OCI-LY1 (cell line): Measurements from ENCODE around the gene TESK2.

ENCODE experiments used
- H2AFZ ChIP-seq: fragments of 200-600 bp; sonication (generic), shearing (Covaris generic); 2 replicates; pipeline ENCODE4 v1.6.0; 2014; ENCODE audit warnings: antibody characterized with exemption, mild to moderate bottlenecking, low read length
- H3F3A ChIP-seq: fragments of 200-600 bp; sonication (generic), shearing (Covaris generic); 2 replicates; pipeline ENCODE4 v1.6.0; 2014; ENCODE audit warnings: mild to moderate bottlenecking, antibody characterized with exemption, low read length, moderate library complexity; ENCODE audit not compliant: insufficient read depth
- H3K27ac ChIP-seq: fragments of 200-600 bp; sonication (generic); 2 replicates; pipeline ENCODE4 v1.5.1; 2014; ENCODE audit warnings: low read length, mixed run types, mild to moderate bottlenecking, low read depth; ENCODE audit not compliant: poor library complexity, severe bottlenecking
- H3K27me3 ChIP-seq: fragments of 200-600 bp; sonication (generic); 2 replicates; pipeline ENCODE4 v1.6.0; 2014; ENCODE audit warnings: antibody characterized with exemption, mild to moderate bottlenecking, low read length, moderate library complexity; ENCODE audit not compliant: insufficient read depth
- H3K36me3 ChIP-seq: fragments of 200-600 bp; sonication (generic); 2 replicates; pipeline ENCODE4 v1.6.1; 2014; ENCODE audit warnings: mild to moderate bottlenecking, antibody characterized with exemption, low read length, moderate library complexity, mixed read lengths; ENCODE audit not compliant: insufficient read depth
- H3K4me1 ChIP-seq: fragments of 200-600 bp; sonication (generic); 2 replicates; pipeline ENCODE4 v1.5.1; 2014; ENCODE audit warnings: mild to moderate bottlenecking, low read length, moderate library complexity; ENCODE audit not compliant: insufficient read depth, severe bottlenecking
- H3K4me2 ChIP-seq: fragments of 200-600 bp; sonication (generic), shearing (Covaris generic); 2 replicates; pipeline ENCODE4 v1.6.1; 2014; ENCODE audit warnings: low read length
- H3K4me3 ChIP-seq: fragments of 200-600 bp; sonication (generic); 2 replicates; pipeline ENCODE4 v1.5.1; 2014; ENCODE audit warnings: low read length, low read depth, mild to moderate bottlenecking, mixed read lengths; ENCODE audit not compliant: poor library complexity, severe bottlenecking
- H3K79me2 ChIP-seq: fragments of 200-600 bp; shearing (Covaris generic); 2 replicates; pipeline ENCODE4 v1.6.1; 2016; ENCODE audit warnings: mixed run types, low read length, mixed read lengths; ENCODE audit not compliant: insufficient read depth
- H3K9ac ChIP-seq: fragments of 200-600 bp; sonication (generic), shearing (Covaris generic); 2 replicates; pipeline ENCODE4 v1.6.1; 2014; ENCODE audit warnings: mild to moderate bottlenecking, low read length, mixed read lengths
- H3K9me2 ChIP-seq: fragments of 200-600 bp; sonication (generic), shearing (Covaris generic); 2 replicates; pipeline ENCODE4 v1.6.1; 2014; ENCODE audit warnings: low read depth, mild to moderate bottlenecking, low read length, mixed read lengths
- H3K9me3 ChIP-seq: fragments of 200-600 bp; shearing (Covaris generic); 2 replicates; pipeline ENCODE4 v1.6.1; 2014; ENCODE audit warnings: low read length, mixed read lengths
- H4K20me1 ChIP-seq: fragments of 200-600 bp; sonication (generic), shearing (Covaris generic); 2 replicates; pipeline ENCODE4 v1.6.0; 2016; ENCODE audit warnings: mild to moderate bottlenecking, low read length; ENCODE audit not compliant: insufficient read depth
- CTCF ChIP-seq: fragments of 200-600 bp; sonication (generic), shearing (Covaris generic); IDR thresholded peaks from 2 replicates; pipeline ENCODE4 v1.5.1; 2017; ENCODE audit warnings: mild to moderate bottlenecking, antibody characterized with exemption, low read length, moderate library complexity, mixed read lengths
- EZH2 ChIP-seq: fragments of 200-600 bp; sonication (generic), shearing (Covaris generic); IDR thresholded peaks from 2 replicates; pipeline ENCODE4 v1.8.0; 2017; ENCODE audit warnings: borderline replicate concordance, mixed run types, mild to moderate bottlenecking, antibody characterized with exemption, low read length, moderate library complexity, mixed read lengths

The TESK2 gene

GRCh38 chr1:45510972-45511527 is 20.1 kb upstream of the TESK2 start:
- no peak overlapping the region for H3K9ac ChIP-seq
- TF ChIP-seq EZH2 (no peak), CTCF (no peak)
- peaks cover 89% of the 10 kb centered on the region for H3K36me3 ChIP-seq
- no peaks in the 10 kb centered on the region for H3F3A ChIP-seq
- H2AFZ ChIP-seq: no peak overlapping the region
- H4K20me1 ChIP-seq: no peaks in the 10 kb centered on the region
- no peak overlapping the region for H3K4me2 ChIP-seq
- no peaks in the 10 kb centered on the region for H3K4me1 ChIP-seq
- no peaks in the 10 kb centered on the region for H3K9me2 ChIP-seq
- no peaks in the 10 kb centered on the region for H3K27me3 ChIP-seq
- no peak overlapping the region for H3K4me3 ChIP-seq
- no peaks in the 10 kb centered on the region for H3K9me3 ChIP-seq
- no peaks in the 10 kb centered on the region; the same call in 1 of the 2 replicates for H3K79me2 ChIP-seq
- H3K27ac ChIP-seq: no peak overlapping the region

DNA sequence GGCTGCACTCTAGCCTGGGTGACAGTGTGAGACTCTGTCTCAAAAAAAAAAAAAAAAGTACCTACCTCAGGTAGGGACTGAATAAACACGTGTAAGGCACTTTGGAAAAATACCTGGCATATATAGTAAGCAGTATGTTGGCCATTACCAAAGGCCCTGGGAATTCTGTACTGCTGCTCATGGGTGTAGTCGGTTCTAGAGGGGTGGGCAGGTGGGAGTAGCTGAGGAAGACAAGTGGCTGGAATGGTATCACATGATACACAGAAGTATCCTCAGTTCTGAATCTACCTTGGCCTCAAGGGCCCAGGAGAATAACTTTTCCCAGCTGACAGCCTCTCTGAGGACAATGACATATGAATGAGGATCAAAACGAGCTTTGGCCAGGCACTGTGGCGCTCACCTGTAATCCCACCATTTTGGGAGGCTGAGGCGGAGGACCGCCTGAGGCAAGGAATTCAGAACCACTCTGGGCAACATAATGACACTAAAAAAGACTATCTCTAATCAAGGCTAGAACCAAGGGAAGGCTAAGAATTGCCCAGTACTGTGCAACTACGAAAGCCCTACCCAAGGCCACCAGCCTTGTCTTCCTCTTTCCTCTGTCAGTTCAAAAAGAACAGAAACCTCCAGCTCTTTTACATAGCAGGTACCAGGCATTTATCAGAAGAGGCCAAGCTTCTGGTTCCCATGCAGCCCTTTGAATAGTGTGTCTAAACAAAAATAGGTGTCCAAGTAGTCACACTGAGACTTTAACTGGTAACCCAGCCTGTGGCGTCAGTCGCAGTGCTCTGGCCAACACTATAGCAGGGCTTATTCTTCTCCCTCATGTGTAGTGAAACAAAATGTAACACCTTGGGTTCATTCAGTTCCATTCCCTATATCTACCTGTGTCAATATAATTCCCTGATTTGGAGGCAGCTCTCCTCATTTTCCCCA is 19.3 kb upstream of the TESK2 start:
- Histone ChIP-seq H3K9me2 (no peaks in the 10 kb centered on the region), H2AFZ (no peak overlapping the region), H3K79me2 (no peaks in the 10 kb centered on the region), H3K4me1 (no peaks in the 10 kb centered on the region), H3K9ac (no peak overlapping the region), H3K27me3 (no peaks in the 10 kb centered on the region), H3K9me3 (no peaks in the 10 kb centered on the region), H3K4me2 (no peak overlapping the region), H3F3A (no peaks in the 10 kb centered on the region), H4K20me1 (no peaks in the 10 kb centered on the region), H3K4me3 (no peak overlapping the region), H3K36me3 (peaks cover 81% of the 10 kb centered on the region), H3K27ac (no peak overlapping the region)
- TF ChIP-seq CTCF (no peak), EZH2 (no peak)

- Histone ChIP-seq H3K27me3 (no peaks in the 10 kb centered on the region), H3K9me2 (no peaks in the 10 kb centered on the region), H3K79me2 (no peaks in the 10 kb centered on the region), H3K4me1 (no peaks in the 10 kb centered on the region), H4K20me1 (no peaks in the 10 kb centered on the region), H3K9me3 (no peaks in the 10 kb centered on the region), H3F3A (no peaks in the 10 kb centered on the region), H3K4me3 (no peak overlapping the region), H3K27ac (no peak overlapping the region), H3K9ac (no peak overlapping the region), H2AFZ (no peak overlapping the region), H3K4me2 (no peak overlapping the region), H3K36me3 (peaks cover 69% of the 10 kb centered on the region)
- no peak for TF ChIP-seq EZH2
These were observed 17.6 kb upstream of the TESK2 start for GRCh38 chr1:45508295-45509151.
